Stimulated activated CD4-positive, alpha-beta T cell treated with anti-CD3 and anti-CD28 coated beads, Interleukin-12 subunit alpha, Interleukin-12 subunit beta, amount 100 ng/mL, for 48 hours (primary cell): Measurements from ENCODE around the gene HEATR1.
"Not testable (repeated sequence)": the region's sequence is repeated elsewhere in the genome, so short reads cannot be mapped to it uniquely, and the experiment has no call there.

Experiments used
- DNase-seq, 3 donors: peaks; one replicate each; pipeline ENCODE4 v3.0.0-alpha.2; 2020; ENCODE audit warnings: low read depth in 2 of 3, low spot score in 1 of 3

Gene HEATR1

DNA sequence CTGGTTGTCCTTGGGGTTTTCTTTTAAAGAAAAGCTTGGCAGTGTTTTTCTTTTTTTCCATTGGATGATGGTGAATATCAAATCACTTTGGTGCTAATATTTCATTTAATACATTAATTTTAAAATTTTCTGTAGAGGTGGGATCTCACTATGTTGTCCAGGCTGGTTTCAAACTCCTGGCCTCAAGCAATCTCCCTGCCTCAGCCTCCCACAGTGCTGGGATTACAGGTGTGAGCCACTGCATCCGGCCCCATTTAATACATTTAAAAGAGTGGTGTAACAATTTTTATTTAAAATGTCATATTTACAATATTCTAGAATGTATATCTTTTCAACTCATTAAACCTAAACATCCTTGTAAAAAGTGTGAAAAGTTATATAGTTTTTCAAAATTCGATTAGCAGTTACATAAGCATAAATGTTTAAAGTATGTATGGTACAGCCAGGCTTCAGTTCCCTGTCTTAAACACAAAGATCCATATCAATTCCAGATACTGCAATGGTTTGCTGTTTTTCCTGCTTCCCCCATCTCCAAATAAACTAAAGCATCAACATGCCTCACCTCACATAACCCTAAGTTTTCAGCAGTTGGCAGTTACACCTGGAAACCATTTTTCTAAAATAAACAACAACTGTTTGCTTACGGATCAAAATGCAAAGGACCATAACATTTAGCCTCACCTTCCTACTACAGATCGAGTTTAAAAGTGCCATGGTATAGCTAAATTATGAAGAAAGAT is 89.4 kb downstream of the HEATR1 start:
- no peak for DNase-seq

DNA sequence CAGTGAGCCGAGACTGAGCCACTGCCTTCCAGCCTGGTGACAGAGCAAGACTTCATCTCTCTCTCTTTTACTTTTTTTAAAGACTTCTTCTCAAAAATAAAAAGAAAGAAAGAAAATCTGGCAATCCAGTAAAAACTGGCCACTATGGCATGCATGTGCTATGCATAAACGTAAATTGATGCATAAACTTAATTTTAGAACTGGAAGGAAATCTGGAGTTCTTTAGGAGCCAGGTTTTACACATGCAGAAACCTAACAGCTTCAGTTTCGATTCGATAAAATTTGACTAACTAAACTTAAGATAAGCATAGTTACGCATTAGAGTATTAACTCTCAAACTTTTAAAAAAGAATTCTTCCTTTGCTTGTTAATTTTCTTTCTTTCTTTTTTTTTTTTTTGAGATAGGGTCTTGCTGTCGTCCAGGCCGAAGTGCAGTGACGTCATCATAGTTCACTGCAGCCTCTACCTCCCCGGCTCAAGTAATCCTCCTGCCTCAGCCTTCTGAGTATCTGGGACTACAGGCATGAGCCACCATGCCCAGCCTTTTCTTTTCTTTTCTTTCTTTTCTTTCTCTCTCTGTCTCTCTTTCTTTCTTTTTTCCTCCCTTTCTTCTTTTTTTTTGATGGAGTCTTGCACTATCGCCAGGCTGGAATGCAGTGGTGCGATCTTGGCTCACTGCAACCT is 92.4 kb downstream of the HEATR1 start:
- no peak for DNase-seq

DNA sequence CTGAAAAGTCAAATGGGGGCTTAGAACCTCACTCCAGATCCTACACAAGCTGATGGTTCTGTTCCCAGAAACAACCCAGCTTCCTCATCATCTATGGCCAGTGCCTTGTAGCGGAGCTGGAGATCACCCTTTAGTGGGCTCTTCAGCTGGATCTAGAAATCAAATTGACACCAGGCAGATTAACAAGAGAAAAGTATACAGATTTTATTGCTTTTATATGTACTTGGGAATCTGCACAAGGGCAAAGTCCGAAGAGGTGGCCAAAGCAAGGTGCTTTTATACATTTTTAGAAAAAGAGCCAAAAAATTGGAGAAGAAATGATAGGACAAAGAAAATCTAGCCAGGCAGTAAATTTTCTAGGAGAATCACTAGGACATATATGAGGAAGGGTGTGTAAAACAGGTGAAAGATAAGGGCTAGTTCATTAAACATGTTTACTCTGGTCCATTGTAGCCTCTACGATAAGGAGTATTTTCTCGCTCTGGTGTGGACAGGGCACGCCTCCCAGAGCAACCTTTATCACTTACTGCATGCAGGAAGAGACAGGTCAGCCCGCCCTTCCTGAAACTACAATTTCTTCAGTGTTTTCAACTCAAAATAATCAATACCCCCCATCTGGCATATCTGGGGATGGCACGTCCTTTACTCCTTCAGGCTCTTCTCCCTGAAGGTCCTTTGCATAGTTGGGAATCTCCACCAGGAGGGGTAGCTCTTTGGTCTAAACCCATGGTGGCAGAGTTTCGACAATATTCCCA is 94.5 kb downstream of the HEATR1 start:
- DNase-seq, result no peak

DNA sequence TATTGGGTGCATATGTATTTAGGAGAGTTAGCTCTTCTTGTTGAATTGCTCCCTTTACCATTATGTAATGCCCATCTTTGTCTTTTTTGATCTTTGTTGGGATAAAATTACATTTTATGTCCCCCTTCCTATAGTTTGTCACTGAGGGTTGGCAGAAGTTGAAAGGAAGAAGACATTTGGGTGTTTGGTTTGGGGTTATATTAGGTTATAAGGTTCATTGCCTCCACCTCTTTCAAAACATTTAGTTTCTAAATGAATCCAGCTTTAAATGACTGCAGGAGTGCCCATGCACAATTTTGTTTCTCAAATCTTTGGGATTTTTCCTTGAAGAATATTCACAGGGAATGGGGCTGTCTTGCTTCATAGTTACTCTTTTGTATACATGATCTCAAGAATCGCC is 95.1 kb downstream of the HEATR1 start:
- no peak for DNase-seq

DNA sequence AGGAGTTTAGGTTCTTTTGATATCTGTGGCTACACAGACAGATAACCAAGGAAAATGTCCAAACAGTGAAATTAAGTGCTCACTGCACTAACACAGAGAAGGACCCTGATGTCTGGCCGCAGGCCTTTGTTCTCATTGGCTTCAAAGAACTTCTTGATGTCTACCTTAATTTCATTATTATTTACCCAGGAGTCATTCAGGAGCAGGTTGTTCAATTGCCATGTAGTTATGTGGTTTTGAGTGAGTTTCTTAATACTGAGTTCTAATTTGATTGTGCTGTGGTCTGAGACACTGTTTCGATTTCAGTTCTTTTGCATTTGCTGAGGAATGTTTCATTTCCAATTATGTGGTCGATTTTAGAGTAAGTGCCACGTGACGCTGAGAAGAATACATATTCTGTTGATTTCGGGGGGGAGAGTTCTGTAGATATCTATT is 95.7 kb downstream of the HEATR1 start:
- DNase-seq, result no peak

DNA sequence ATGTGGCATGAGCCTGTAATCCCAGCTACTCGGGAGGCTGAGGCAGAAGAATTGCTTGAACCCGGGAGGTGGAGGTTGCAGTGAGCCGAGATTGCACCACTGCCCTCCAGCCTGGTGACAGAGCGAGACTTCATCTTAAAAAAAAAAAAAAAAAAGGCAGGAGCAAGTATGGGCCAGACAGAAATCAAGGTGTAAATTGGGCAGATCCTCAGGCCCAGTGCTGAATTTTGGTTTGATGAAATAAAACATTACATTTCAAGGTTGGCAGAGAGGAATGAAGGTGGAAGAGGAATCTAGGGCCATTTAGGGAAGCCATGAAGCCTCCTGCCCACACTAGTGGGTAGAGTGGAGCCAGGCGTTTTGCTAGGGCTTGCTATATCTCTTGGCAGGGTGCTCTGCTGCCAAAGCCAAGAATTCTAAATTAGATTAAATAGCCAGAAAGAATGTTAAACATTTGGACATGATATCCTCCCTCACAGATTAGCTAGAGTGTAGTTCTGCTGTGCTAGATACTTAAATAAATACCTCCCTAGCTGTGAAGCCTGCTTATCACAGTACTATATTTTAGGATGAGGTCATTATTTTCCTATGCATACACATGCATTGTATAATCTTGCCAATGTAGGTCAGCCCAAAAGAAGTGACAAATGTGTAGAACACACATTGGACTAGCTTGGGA is 97.2 kb downstream of the HEATR1 start:
- no peak for DNase-seq

DNA sequence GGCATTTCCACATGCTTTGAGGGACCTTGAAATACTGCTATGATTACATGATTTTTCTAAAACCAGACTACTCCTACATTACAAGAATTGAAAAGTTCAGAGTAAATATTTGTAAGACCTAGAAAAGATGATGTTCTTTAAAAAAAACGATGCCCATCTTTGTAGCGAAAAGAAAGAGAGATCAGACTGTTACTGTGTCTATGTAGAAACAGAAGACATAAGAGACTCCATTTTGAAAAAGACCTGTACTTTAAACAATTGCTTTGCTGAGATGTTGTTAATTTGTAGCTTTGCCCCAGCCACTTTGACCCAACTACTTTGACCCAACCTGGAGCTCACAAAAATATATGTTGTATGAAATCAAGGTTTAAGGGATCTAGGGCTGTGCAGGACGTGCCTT is 100.0 kb downstream of the HEATR1 start:
- DNase-seq, result not testable (repeated sequence)

DNA sequence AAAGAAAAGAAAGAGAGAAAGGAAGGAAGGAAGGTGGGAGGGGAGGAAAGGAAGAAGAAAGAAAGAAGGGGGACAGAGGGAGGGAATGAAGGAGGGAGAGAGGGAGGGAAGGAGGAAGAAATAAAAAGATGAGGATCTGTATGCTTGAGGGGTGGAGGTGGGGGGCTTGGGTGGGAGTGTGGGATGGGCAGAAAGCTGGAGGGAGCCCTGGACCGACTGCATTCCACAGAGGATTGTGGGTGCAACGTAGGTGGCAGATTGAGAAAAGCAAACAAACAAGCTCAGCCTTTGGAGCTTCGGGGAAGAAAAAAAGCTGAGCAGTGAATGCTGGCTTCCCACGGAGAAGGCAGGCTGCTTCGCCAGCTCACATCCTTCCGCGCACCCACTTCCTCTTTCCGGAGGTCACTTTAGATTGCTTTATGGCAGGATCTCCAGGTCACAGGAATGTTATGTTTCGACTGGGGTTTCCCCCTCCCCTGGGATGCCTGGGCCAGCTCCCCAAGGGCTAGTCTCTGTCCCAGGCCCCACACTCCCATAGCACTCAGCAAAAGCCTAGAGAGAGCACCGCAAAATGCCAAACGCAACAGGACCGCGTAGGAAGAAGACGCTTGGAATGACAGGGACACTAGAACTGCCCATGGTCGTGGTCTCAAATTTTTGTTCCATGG is 101.2 kb downstream of the HEATR1 start:
- peak in 1 of 3 donors; percentile 17 for DNase-seq

DNA sequence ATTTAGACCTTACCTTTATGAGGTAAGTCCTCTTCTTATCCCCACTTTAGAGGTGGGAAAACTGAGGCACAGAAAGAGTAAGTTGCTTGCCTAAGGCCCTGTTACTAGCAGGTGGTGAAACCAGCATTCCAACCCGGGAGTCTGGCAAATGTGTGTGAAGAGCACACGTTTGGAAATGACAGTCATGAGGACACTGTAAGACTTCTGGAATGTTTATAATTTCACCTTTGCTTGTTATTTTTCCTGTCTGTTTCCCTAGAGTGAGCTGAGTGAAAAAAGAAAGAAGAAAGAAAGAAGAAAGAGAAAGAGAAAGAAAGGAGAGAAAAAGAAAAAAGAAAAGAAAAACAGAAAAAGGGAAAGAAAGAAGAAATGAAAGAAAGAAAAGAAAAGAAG is 101.7 kb downstream of the HEATR1 start:
- DNase-seq, result no peak

DNA sequence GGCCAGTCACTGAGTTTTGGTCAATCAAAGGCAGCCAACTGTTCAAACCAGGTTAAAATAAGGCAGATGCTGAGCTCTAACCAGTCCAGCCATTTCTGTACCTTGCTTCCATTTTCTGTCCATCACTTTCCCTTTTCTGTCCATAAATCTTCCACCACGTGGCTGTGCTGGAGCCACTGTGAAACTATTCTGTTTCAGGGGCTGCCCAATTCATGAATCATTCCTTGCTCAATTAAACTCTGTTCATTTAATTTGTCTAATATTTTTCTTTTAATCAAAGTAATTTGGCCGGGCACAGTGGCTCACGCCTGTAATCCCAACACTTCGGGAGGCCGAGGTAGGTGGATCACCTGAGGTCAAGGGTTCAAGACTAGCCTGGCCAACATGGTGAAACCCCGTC is 103.2 kb downstream of the HEATR1 start:
- DNase-seq, result no peak
